Measurements from ENCODE around the gene C6orf163. TPM values are rescaled to one million over a fixed set of nuclear protein-coding genes. Genes with fewer than 3 reads are reported as not detected.

The C6orf163 gene
- total RNA-seq, 1 experiment from 2014 or later: 1.5 TPM

DNA sequence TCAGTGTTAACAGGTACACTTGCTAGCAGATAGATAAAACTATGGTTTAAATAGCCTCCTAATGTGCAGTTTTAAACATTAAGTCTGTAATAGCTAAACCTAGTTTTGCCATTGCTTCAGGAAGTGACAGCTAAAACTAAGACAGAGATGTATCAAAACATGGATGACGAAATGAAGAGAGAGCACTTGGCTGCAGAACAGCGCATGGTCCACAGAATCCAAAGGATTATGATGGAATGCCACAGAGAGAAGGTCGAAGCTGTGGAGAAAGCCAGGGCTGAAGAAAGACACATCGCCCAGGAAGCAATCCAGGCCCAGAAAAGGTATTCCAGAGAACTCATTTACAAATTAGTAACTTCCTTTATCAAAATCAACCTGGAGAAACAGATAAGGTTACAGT, 11.6 kb downstream of the C6orf163 start:
- intact Hi-C loops (cut with micrococcal nuclease): no loop called here
- H3K27me3 ChIP-seq (ENCODE audit: insufficient read depth, low read length): no peaks in the 10 kb centered on the region
- H3K27ac ChIP-seq (ENCODE audit: low read depth, low read length): no peak overlapping the region
- RAD21 ChIA-PET (ENCODE audit: low non-redundant PET in 1 of 2, low total read pairs in 2 of 2, uncharacterized antibody in 2 of 2, unreplicated experiment in 2 of 2): no interaction called here
- no peaks in the 10 kb centered on the region for H3K36me3 ChIP-seq (ENCODE audit: control insufficient read depth in 1 of 2, insufficient read depth in 2 of 2, low read length in 2 of 2)
- H4K20me1 ChIP-seq (ENCODE audit: insufficient read depth): no peaks in the 10 kb centered on the region
- POLR2A ChIA-PET: no interaction called here
- no peak overlapping the region for H3K4me3 ChIP-seq (replicated peaks in 1 of 2; ENCODE audit: low read depth in 1 of 2, low read length in 2 of 2)
- H3K4me1 ChIP-seq (ENCODE audit: control insufficient read depth in 1 of 2, insufficient read depth in 2 of 2, low read length in 2 of 2): no peaks in the 10 kb centered on the region
- H3K9ac ChIP-seq (ENCODE audit: low read length): no peak overlapping the region
- no peak overlapping the region for H2AFZ ChIP-seq (ENCODE audit: low read depth, low read length, poor library complexity, severe bottlenecking)
- TF ChIP-seq SP1 (IDR thresholded peaks at IDR 0.05; ENCODE audit: low read depth) (no peak), EGR1 (IDR thresholded peaks at IDR 0.05; ENCODE audit: low read depth) (no peak), EZH2phosphoT487 (IDR thresholded peaks at IDR 0.05; ENCODE audit: borderline replicate concordance) (no peak), TCF7L2 (IDR thresholded peaks at IDR 0.05; ENCODE audit: borderline replicate concordance, extremely low read depth, insufficient read depth, insufficient read length) (no peak), ZFX (IDR thresholded peaks at IDR 0.05) (no peak), FOSL1 (IDR thresholded peaks at IDR 0.05; ENCODE audit: low read depth) (no peak), ELF1 (IDR thresholded peaks at IDR 0.05; ENCODE audit: borderline replicate concordance, low read depth) (no peak), ZNF274 (IDR thresholded peaks at IDR 0.05; ENCODE audit: low read depth, low read length) (no peak), YY1 (IDR thresholded peaks at IDR 0.05; ENCODE audit: extremely low read depth, insufficient replicate concordance, low read depth, low read length) (no peak), CEBPB (IDR thresholded peaks at IDR 0.05; ENCODE audit: low read depth) (no peak)
- TF ChIP-seq, protein P1, sequence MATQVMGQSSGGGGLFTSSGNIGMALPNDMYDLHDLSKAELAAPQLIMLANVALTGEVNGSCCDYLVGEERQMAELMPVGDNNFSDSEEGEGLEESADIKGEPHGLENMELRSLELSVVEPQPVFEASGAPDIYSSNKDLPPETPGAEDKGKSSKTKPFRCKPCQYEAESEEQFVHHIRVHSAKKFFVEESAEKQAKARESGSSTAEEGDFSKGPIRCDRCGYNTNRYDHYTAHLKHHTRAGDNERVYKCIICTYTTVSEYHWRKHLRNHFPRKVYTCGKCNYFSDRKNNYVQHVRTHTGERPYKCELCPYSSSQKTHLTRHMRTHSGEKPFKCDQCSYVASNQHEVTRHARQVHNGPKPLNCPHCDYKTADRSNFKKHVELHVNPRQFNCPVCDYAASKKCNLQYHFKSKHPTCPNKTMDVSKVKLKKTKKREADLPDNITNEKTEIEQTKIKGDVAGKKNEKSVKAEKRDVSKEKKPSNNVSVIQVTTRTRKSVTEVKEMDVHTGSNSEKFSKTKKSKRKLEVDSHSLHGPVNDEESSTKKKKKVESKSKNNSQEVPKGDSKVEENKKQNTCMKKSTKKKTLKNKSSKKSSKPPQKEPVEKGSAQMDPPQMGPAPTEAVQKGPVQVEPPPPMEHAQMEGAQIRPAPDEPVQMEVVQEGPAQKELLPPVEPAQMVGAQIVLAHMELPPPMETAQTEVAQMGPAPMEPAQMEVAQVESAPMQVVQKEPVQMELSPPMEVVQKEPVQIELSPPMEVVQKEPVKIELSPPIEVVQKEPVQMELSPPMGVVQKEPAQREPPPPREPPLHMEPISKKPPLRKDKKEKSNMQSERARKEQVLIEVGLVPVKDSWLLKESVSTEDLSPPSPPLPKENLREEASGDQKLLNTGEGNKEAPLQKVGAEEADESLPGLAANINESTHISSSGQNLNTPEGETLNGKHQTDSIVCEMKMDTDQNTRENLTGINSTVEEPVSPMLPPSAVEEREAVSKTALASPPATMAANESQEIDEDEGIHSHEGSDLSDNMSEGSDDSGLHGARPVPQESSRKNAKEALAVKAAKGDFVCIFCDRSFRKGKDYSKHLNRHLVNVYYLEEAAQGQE (IDR thresholded peaks at IDR 0.05; ENCODE audit: low read depth): no peak
- TF ChIP-seq, protein P2, sequence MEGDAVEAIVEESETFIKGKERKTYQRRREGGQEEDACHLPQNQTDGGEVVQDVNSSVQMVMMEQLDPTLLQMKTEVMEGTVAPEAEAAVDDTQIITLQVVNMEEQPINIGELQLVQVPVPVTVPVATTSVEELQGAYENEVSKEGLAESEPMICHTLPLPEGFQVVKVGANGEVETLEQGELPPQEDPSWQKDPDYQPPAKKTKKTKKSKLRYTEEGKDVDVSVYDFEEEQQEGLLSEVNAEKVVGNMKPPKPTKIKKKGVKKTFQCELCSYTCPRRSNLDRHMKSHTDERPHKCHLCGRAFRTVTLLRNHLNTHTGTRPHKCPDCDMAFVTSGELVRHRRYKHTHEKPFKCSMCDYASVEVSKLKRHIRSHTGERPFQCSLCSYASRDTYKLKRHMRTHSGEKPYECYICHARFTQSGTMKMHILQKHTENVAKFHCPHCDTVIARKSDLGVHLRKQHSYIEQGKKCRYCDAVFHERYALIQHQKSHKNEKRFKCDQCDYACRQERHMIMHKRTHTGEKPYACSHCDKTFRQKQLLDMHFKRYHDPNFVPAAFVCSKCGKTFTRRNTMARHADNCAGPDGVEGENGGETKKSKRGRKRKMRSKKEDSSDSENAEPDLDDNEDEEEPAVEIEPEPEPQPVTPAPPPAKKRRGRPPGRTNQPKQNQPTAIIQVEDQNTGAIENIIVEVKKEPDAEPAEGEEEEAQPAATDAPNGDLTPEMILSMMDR (IDR thresholded peaks at IDR 0.05 in 2 of 3, conservative IDR thresholded peaks at IDR 0.05 in 1 of 3; ENCODE audit: borderline replicate concordance in 1 of 3, insufficient read depth in 1 of 3, low read depth in 2 of 3, low read length in 2 of 3): no peak
- TF ChIP-seq, protein P3, sequence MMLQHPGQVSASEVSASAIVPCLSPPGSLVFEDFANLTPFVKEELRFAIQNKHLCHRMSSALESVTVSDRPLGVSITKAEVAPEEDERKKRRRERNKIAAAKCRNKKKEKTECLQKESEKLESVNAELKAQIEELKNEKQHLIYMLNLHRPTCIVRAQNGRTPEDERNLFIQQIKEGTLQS (IDR thresholded peaks at IDR 0.05): no peak
- CTCF ChIA-PET: no interaction called here
- H3K4me2 ChIP-seq (ENCODE audit: low read length): no peak overlapping the region
- DNase-seq (ENCODE audit: low read depth, low spot score): no peak
- H3K79me2 ChIP-seq (ENCODE audit: insufficient read depth, low read length): no peaks in the 10 kb centered on the region
- H3K9me3 ChIP-seq (ENCODE audit: control insufficient read depth in 1 of 2, insufficient read depth in 1 of 2, low read depth in 1 of 2, low read length in 2 of 2): no peaks in the 10 kb centered on the region
- ATAC-seq: no peak
- H3K9me2 ChIP-seq (ENCODE audit: insufficient read depth): no peaks in the 10 kb centered on the region
- BruUV-seq (replicated peaks): no TSS peak
